ENCODE results near the gene H6PD.

H6PD gene

DNA sequence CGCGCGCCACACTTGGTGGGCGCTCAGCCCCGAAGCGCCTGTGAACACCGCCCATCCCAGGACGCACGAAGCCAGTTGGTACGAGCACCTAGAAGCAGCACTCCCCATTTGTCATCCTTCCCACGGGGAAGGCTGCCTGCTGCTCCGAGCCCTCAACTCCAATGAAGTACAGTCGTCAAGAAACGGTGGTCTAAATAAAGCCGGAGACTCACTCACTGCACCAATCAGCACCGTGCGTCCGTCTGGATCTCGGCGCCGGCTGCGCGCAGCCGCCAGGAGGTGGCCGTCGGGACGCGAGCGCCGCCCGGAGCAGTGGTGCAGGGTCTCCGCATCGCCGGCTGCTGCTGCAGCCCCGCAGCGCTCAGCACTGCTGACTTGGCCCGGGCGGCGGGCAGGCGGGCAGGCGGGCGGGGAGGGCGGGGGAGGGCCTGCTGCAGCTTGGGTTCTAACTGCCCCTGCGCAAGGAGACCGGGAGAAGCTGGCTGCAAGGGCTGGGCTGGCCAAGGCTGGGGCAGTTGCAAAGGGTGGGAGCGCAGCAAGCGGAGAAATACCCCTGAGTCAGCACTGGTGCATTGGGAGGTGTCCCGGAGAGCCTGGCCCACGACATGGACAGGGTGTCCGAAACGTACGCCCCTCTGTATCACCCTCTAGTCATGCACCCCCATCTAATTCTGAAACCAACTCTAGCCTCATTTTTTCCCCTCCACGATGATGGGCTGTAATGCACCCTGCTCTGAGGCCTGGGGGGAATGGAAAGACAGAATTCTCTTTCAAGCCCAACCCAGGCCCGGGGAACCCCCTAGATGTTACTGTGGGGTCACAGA, 35.8 kb upstream of the H6PD start:
- no peak for TF ChIP-seq GATA3 (IDR thresholded peaks at IDR 0.05; ENCODE audit: low read depth, low read length)
- TF ChIP-seq GATA2 (IDR thresholded peaks at IDR 0.05; ENCODE audit: low read depth, low read length), result no peak

DNA sequence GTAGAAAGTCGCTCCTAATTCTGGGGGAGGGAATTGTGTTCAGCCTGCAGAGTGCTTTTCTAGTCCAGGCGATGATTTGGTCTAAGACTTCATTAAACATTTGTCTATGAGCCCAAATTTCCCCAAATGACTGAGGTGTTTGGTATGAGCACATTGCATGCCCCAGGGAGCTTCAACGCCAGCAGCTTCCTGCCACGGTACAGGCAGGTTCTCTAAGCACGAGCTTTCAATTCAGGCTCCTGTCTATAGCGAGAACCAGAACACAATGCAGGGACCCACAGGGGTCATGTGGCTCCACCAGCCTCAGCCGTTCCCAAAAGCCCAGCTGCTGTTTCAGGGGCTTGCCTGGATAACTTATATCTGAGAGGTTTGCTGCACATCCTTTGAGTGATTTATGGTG, 34.1 kb upstream of the H6PD start:
- TF ChIP-seq GATA3 (IDR thresholded peaks at IDR 0.05; ENCODE audit: low read depth, low read length), result no peak
- TF ChIP-seq GATA2 (IDR thresholded peaks at IDR 0.05; ENCODE audit: low read depth, low read length), result no peak

DNA sequence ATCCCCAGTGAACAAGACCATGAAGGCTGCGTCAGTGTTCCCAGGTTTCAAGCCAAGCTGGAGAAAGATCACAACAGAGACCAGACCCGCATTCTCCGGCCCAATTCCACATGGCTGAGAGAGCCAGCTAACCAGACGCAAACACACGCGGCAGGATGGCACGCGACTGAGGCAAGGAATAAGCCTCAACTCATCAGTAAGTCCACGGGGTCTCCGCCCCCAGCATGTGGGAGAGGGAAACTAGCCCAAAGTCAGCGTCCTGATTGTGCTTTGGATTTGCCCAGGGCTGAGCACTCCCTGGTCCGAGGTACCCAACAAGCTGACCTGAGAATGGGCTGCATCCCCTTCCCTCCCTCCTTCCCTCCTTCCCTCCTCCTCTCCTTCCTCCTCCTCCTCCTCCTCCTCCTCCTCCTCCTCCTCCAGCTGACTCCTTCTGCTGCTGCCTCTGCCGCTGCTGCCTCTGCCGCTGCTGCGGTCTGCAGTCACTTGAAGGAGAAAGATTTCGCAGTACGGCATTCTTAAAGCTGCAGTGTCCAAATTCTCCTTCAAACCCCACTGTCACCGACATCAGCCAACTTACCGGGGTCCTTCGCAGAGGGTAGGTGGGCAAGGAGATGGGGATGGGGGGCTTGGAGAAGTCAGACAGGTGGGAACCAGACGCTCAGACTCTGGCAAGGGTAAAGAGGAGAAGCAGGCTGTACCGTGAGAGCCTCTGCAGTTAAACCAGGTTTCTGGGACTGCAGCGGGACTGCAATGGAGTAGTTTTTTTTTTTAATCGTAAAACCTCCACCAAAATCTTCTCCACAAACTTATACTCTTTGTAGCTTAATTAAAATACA, 33.0 kb upstream of the H6PD start:
- TF ChIP-seq GATA3 (IDR thresholded peaks at IDR 0.05; ENCODE audit: low read depth, low read length) (no peak), GATA2 (IDR thresholded peaks at IDR 0.05; ENCODE audit: low read depth, low read length) (no peak)

DNA sequence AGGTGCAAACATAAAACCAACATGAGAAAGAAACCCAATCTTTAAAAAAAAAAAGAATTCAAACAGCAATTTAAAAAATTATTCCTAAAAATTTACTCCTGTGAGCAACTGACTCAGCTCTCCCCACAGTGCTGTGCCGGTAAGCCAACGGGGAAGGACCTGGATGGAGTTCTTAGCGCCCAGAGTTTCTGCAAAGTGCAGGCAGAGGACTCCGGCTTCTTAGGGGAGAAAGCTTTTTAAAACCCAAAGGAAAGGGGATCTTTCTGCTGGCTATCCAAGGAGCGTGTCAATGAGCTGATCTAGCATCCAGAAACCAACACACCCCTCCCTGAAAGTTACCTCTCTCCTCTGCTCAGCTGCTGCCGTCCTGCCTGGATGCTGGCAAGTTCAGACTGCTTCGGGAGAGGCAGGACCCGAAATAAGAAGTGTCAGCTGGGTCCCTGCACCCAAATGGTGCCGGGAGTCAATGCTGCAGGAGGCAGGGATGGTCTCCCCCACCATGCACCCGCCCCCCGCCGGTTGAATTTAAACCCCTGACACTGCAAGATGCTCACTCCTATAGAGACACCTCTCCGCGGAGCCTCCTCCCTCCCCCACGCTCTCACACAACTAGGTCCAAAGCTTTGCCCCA, 32.2 kb upstream of the H6PD start:
- no peak for TF ChIP-seq GATA3 (IDR thresholded peaks at IDR 0.05; ENCODE audit: low read depth, low read length)
- TF ChIP-seq GATA2 (IDR thresholded peaks at IDR 0.05; ENCODE audit: low read depth, low read length), result no peak

DNA sequence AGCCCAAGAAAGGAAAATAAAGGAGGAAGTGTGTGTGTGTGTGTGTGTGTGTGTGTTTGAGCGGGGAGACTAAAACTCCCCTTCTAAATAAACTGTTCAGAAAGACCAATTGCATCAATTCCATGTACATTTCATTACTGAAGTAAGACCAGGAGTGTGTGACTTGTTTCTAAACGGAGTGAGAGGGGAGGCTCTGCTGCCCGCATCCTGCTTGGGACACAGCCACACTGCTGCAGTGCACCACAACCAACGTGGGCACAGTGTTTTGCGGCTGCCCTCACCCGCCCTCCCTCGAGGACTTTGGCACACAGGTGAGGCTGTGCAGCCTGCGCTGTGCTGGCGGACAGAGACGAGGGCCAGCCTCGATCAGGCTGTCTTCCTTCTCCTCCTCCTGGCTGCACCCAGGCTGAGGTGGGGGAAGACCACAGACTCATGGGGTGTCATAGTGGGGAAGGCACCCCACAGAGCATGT, 31.0 kb upstream of the H6PD start:
- TF ChIP-seq GATA3 (IDR thresholded peaks at IDR 0.05; ENCODE audit: low read depth, low read length), result no peak
- no peak for TF ChIP-seq GATA2 (IDR thresholded peaks at IDR 0.05; ENCODE audit: low read depth, low read length)

DNA sequence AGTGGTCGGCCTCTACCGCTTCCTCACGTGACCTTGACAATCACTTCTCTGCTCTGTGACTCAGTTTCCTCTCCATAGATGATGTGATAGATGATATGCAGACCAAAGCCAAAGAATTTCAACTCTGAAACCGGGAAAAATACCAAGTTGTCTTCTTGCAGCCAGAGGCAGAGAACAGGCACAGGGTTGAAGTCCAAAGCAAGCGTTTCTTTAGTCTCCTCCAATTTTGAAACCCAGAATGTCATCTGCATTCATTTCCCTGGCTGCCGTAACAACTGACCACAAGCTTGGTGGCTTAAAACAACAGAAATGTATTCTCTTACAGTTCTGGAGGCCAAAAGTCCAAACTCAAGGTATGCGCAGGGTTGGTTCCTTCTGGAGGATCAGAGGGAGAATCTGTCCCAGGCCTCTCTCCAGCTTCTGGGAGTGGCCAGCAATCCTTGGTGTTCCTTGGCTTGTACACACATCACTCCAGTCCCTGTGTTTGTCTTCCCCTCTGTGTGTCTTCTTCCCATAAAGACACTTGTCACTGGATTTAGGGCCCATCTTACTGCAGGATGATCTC, 30.3 kb upstream of the H6PD start:
- TF ChIP-seq GATA2 (IDR thresholded peaks at IDR 0.05; ENCODE audit: low read depth, low read length) (no peak), GATA3 (IDR thresholded peaks at IDR 0.05; ENCODE audit: low read depth, low read length) (no peak)

DNA sequence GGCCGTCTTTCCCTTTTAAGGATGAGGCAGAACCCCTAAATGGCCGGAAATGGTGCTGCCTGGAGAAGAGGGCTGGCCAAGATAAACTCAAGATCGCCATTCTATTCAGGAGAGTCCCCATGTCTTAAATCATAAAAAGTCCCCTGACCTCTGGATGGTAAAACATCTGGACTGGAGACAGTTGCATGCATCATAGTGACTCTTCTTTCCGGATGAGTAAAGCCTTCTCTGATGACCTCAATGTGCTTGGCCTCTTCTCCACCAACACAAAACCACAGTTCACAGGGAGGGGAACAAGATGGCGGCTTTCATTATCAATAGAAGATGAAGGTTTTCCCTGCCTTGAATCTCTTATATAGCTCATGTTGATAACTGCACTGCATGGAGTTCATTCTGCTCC, 27.5 kb upstream of the H6PD start:
- TF ChIP-seq GATA3 (IDR thresholded peaks at IDR 0.05; ENCODE audit: low read depth, low read length), result no peak
- TF ChIP-seq GATA2 (IDR thresholded peaks at IDR 0.05; ENCODE audit: low read depth, low read length), result no peak

DNA sequence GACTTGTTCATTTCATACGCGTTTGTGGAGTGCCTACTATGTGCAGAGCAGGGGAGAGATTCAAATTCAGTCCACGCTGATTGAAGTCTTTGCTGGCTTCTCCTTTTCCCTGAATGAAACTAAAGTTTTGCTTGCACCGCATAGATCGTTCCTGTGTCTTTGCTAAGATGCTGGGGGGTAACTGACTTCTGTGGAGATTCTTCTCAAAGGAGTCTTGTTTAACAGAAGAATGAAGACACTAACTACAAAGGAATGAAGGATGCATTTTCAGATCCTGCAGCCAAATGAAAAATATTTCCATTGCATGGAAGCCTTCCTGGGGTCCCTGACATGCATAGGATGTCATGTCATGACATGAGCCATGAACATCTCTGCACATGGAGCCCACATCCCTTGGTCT, 26.9 kb upstream of the H6PD start:
- TF ChIP-seq GATA2 (IDR thresholded peaks at IDR 0.05; ENCODE audit: low read depth, low read length), result no peak
- no peak for TF ChIP-seq GATA3 (IDR thresholded peaks at IDR 0.05; ENCODE audit: low read depth, low read length)

DNA sequence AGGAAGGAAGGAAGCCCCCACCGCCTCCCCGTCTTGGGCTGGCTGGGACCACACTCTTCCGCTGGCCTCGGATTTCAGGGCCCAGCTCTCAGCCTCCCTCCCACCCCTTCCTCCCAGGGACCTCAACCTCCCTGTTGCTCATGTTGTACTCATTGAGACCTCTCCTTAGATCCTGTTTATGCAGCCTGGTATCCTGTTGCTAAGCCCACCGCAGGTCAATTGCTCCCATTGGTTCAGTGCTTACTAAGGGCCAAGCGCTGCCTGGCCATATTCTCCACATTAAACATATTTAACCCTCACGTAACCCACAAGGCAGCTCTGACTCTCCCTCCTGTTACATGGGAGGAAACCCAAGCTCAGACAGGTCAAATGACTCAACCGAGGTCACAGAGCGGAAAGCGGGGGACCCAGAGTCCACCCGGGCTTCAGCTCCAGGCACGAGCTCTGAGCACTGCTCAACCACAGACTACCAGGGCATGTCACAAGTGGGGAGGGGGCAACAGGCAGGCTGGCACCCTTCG, 23.2 kb upstream of the H6PD start:
- no peak for TF ChIP-seq GATA2 (IDR thresholded peaks at IDR 0.05; ENCODE audit: low read depth, low read length)
- no peak for TF ChIP-seq GATA3 (IDR thresholded peaks at IDR 0.05; ENCODE audit: low read depth, low read length)

DNA sequence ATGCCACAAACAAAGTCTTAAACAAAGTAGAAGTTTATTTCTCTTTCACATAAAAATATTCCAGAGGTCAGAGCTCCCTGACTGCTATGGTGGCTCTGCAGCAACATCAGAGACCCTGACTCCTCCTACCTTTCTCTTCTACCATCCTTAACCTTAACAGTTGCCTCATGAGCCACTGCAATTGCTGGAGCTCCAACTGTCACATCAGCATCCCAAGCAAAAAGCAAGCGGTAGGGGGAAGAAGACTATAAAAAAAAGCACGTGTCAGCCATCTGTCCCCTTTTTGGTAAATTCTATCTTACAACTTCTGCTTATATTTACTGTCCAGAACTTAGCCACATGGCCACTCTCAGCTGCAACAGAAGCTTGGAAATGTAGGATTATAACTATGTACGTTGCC, 21.8 kb upstream of the H6PD start:
- no peak for TF ChIP-seq GATA3 (IDR thresholded peaks at IDR 0.05; ENCODE audit: low read depth, low read length)
- no peak for TF ChIP-seq GATA2 (IDR thresholded peaks at IDR 0.05; ENCODE audit: low read depth, low read length)

DNA sequence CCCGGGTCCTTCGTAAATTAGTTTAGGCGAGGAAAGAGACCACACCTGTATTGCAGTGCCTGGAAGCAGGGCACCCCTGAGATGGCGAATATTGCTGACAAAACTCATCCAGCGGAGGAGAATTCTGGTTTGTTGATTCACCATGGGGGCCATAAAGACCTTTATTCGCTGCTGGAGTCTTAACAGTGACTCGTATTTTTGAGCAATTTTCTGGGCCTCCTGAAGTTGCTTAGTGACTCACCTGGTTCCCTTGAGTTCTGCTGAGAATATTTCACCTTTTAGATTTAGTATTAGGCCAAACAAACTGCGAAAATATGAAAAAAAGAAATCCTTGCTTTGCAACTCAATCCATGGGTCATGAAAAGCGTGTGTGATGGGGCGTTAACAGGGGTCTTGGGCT, 20.6 kb upstream of the H6PD start:
- TF ChIP-seq GATA3 (IDR thresholded peaks at IDR 0.05; ENCODE audit: low read depth, low read length) (no peak), GATA2 (IDR thresholded peaks at IDR 0.05; ENCODE audit: low read depth, low read length) (no peak)

DNA sequence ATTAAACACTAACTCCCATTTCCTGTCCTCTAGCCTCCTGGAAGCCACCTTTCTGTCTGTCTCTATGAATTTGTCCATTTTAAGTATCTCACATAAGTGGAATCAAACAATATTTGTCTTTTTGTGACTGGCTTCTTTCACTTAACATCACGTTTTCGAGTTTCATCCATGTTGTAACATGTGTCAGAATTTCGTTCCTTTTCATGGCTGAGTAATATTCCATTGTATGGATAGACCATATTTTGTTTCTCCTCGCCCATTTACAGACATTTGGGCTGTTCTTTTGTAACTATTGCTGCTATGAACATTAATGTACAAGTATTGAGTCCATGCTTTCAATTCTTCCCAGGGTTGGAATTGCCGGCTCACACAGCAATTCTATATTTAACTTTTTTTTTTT, 15.7 kb upstream of the H6PD start:
- TF ChIP-seq GATA2 (IDR thresholded peaks at IDR 0.05; ENCODE audit: low read depth, low read length), result no peak
- TF ChIP-seq GATA3 (IDR thresholded peaks at IDR 0.05; ENCODE audit: low read depth, low read length), result no peak

DNA sequence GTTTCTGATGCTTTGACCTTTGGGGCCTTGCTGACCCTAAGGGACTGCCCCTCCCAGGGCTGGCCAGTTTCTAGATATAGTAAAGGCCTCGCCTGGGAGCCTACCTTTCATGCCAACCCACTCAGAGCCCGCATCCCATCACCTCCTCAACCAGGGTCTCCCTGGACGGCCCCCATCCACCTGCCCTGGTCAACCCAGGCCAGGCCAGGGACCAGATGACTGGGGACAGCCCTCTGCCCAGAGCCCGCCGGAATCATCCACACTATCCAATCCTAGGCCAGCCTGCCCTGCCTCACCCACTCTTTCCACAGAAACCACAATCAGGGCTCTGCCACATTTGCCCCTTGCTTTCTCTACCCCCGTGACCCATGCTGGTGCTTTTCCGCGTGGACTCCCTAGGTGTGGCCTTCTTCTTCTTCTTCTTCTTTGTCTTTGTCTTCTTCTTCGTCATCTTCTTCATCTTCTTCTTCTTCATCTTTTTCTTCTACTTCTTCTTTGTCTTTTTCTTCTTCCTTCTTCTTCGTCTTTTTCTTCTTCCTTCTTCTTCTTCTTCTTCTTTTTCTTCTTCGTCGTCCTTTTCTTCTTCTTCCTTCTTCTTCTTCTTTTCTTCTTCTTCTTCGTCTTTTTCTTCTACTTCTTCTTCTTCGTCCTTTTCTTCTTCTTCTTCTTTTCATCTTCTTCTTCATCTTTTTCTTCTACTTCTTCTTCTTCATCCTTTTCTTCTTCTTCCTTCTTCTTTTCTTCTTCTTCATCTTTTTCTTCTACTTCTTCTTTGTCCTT, 11.5 kb upstream of the H6PD start:
- TF ChIP-seq GATA3 (IDR thresholded peaks at IDR 0.05; ENCODE audit: low read depth, low read length), result no peak
- no peak for TF ChIP-seq GATA2 (IDR thresholded peaks at IDR 0.05; ENCODE audit: low read depth, low read length)
